Suprapubic skin (tissue), 4 donors: Measurements from ENCODE around the gene PRKN. TPM values are rescaled to one million over a fixed set of nuclear protein-coding genes. Genes with fewer than 3 reads are reported as not detected.
"Not testable (repeated sequence)": the region's sequence is repeated elsewhere in the genome, so short reads cannot be mapped to it uniquely, and the experiment has no call there.

ENCODE experiments used
- DNase-seq, 2 donors: peaks; one replicate each; pipeline ENCODE4 v3.0.0-alpha.2; 2019; ENCODE audit warnings: low spot score in 2 of 2
- H3K27ac ChIP-seq: fragments of 200-600 bp; sonication (generic); one replicate; pipeline ENCODE4 v1.5.1; 2019
- H3K27me3 ChIP-seq: fragments of 200-600 bp; sonication (generic); one replicate; pipeline ENCODE4 v1.5.1; 2019
- H3K36me3 ChIP-seq: fragments of 200-600 bp; sonication (generic); one replicate; pipeline ENCODE4 v1.5.1; 2019
- H3K4me1 ChIP-seq: fragments of 200-600 bp; sonication (generic); one replicate; pipeline ENCODE4 v1.5.1; 2019
- H3K4me3 ChIP-seq: fragments of 200-600 bp; sonication (generic); one replicate; pipeline ENCODE4 v1.5.1; 2019; ENCODE audit warnings: mild to moderate bottlenecking
- H3K9me3 ChIP-seq: fragments of 200-600 bp; sonication (generic); one replicate; pipeline ENCODE4 v1.5.1; 2019
- EP300 ChIP-seq: sonication (generic); formaldehyde crosslinking; IDR thresholded peaks from one replicate; pipeline ENCODE4 v1.6.1; 2017; ENCODE audit warnings: antibody characterized with exemption
- POLR2A ChIP-seq, 2 donors: fragments of 450-650 bp; IDR thresholded peaks; one replicate each; pipeline ENCODE4 v1.6.1; 2017; ENCODE audit warnings: antibody characterized with exemption in 2 of 2, mild to moderate bottlenecking in 2 of 2, moderate library complexity in 2 of 2
- POLR2AphosphoS5 ChIP-seq, 3 donors: sonication (generic); formaldehyde crosslinking; IDR thresholded peaks; one replicate each; pipeline ENCODE4 v1.6.1; 2017; ENCODE audit warnings: antibody characterized with exemption in 3 of 3
- whole genome bisulfite sequencing: methylation state at CpG from one replicate; pipeline ENCODE4 v1.1.5; 2018; 5-methylcytosine and 5-hydroxymethylcytosine counted together
- total RNA-seq, 4 donors: library from RNA; depleted of rRNA; stranded (reverse); fragments of >200 nt; gene quantifications; one replicate each; pipeline ENCODE4 v1.1.0, GENCODE V29; 2016
- TF ChIP-seq, protein P1 (sequence below), 2 donors: fragments of 200-600 bp in 1 of 2; fragments of 450-650 bp in 1 of 2; sonication (generic) in 1 of 2; IDR thresholded peaks; one replicate each; pipeline ENCODE4 v1.5.1; 2016 to 2019; ENCODE audit warnings: antibody characterized with exemption in 2 of 2, mild to moderate bottlenecking in 1 of 2, moderate library complexity in 1 of 2

The PRKN gene
- total RNA-seq, 4 donors from 2014 or later, result 7.2 to 22.8 (median 14.4) TPM

GRCh38 chr6:161341638-161342037, 1385.9 kb downstream of the PRKN start:
- H3K9me3 ChIP-seq, result no peaks in the 10 kb centered on the region
- H3K4me1 ChIP-seq, result no peaks in the 10 kb centered on the region
- H3K27me3 ChIP-seq, result no peaks in the 10 kb centered on the region
- H3K4me3 ChIP-seq, result no peak overlapping the region
- H3K36me3 ChIP-seq, result no peaks in the 10 kb centered on the region
- no peak for DNase-seq
- no peak overlapping the region for H3K27ac ChIP-seq
- TF ChIP-seq EP300 (no peak), POLR2A (IDR thresholded peaks at IDR 0.05) (no peak), POLR2AphosphoS5 (IDR thresholded peaks at IDR 0.05) (no peak)
- TF ChIP-seq, protein P1, sequence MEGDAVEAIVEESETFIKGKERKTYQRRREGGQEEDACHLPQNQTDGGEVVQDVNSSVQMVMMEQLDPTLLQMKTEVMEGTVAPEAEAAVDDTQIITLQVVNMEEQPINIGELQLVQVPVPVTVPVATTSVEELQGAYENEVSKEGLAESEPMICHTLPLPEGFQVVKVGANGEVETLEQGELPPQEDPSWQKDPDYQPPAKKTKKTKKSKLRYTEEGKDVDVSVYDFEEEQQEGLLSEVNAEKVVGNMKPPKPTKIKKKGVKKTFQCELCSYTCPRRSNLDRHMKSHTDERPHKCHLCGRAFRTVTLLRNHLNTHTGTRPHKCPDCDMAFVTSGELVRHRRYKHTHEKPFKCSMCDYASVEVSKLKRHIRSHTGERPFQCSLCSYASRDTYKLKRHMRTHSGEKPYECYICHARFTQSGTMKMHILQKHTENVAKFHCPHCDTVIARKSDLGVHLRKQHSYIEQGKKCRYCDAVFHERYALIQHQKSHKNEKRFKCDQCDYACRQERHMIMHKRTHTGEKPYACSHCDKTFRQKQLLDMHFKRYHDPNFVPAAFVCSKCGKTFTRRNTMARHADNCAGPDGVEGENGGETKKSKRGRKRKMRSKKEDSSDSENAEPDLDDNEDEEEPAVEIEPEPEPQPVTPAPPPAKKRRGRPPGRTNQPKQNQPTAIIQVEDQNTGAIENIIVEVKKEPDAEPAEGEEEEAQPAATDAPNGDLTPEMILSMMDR (IDR thresholded peaks at IDR 0.05), result no peak
- WGBS, result 86% methylated on average over 4 of the region's 4 CpGs

- 81% methylated on average over 3 of the region's 3 CpGs for WGBS
These were observed 1389.6 kb downstream of the PRKN start for GRCh38 chr6:161338015-161338414.

DNA sequence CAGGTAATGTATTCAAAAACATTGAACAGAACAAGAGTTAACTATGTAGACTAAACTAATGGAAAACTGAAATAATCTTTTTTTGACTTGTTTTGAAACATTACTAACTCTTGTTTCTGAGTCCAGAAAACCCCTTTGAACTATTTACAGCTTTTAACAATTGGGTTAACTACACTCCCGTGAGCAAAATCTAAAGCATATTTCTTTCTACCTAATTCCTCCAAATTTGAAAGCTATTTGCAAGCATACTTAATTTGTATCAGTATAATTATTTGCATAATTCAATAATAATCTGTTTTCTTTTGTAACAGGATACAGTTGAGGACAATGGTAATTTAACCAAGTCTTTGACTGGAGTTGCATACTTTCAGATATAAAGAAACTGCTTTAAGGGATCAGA, 1391.1 kb downstream of the PRKN start:
- no peaks in the 10 kb centered on the region for H3K9me3 ChIP-seq
- H3K27me3 ChIP-seq, result no peaks in the 10 kb centered on the region
- TF ChIP-seq POLR2AphosphoS5 (IDR thresholded peaks at IDR 0.05) (no peak), POLR2A (IDR thresholded peaks at IDR 0.05) (no peak), EP300 (no peak)
- TF ChIP-seq, protein P1 (IDR thresholded peaks at IDR 0.05), result no peak
- H3K4me3 ChIP-seq, result no peak overlapping the region
- H3K4me1 ChIP-seq, result no peaks in the 10 kb centered on the region
- 95% methylated on average over 1 of the region's 1 CpG for WGBS
- H3K36me3 ChIP-seq, result no peaks in the 10 kb centered on the region
- DNase-seq, result no peak
- H3K27ac ChIP-seq, result no peak overlapping the region

More at GRCh38 chr6:161338015-161338414, 1389.6 kb downstream of the PRKN start:
- DNase-seq, result no peak
- Histone ChIP-seq H3K27ac (no peak overlapping the region), H3K36me3 (no peaks in the 10 kb centered on the region), H3K4me1 (no peaks in the 10 kb centered on the region), H3K27me3 (no peaks in the 10 kb centered on the region), H3K9me3 (no peaks in the 10 kb centered on the region), H3K4me3 (no peak overlapping the region)
- no peak for TF ChIP-seq EP300
- TF ChIP-seq, protein P1 (IDR thresholded peaks at IDR 0.05), result no peak
- TF ChIP-seq POLR2A (IDR thresholded peaks at IDR 0.05), result no peak
- TF ChIP-seq POLR2AphosphoS5 (IDR thresholded peaks at IDR 0.05), result no peak

- no peak for DNase-seq
- no peaks in the 10 kb centered on the region for H3K27me3 ChIP-seq
- H3K4me3 ChIP-seq, result no peak overlapping the region
- TF ChIP-seq, protein P1 (IDR thresholded peaks at IDR 0.05), result no peak
- TF ChIP-seq EP300, result no peak
- no peaks in the 10 kb centered on the region for H3K4me1 ChIP-seq
- no peaks in the 10 kb centered on the region for H3K9me3 ChIP-seq
- H3K36me3 ChIP-seq, result no peaks in the 10 kb centered on the region
- no peak overlapping the region for H3K27ac ChIP-seq
- WGBS, result 87% methylated on average over 8 of the region's 8 CpGs
These were observed 1394.2 kb downstream of the PRKN start for GRCh38 chr6:161333410-161333809.

GRCh38 chr6:161331402-161332081, 1396.0 kb downstream of the PRKN start:
- H3K27ac ChIP-seq, DNase-seq, H3K36me3 ChIP-seq: not testable (repeated sequence)

More at GRCh38 chr6:161331402-161332081, 1396.0 kb downstream of the PRKN start:
- H3K27me3 ChIP-seq, H3K4me1 ChIP-seq, H3K4me3 ChIP-seq, H3K9me3 ChIP-seq: not testable (repeated sequence)
- WGBS, result 62% methylated on average over 4 of the region's 4 CpGs
